SK-N-SH (cell line): ENCODE measurements around the gene CAMK1.

Experiments
- EP300 ChIP-seq, 2 experiments: IDR thresholded peaks; 2 replicates each; pipeline versions ENCODE4 v1.4.0 to v1.6.1; 2012; ENCODE audit warnings: borderline replicate concordance in 1 of 2, low read depth in 1 of 2, low read length in 1 of 2
- EZH2phosphoT487 ChIP-seq: fragments of 200-600 bp; sonication (generic); IDR thresholded peaks from 2 replicates; pipeline ENCODE4 v1.6.1; 2017; ENCODE audit warnings: low read depth, mixed run types, mild to moderate bottlenecking, antibody characterized with exemption, moderate library complexity, borderline replicate concordance
- FOSL2 ChIP-seq: IDR thresholded peaks from 2 replicates; pipeline ENCODE4 v1.4.0; 2012; ENCODE audit warnings: low read depth, mild to moderate bottlenecking, moderate library complexity, borderline replicate concordance
- MXI1 ChIP-seq: IDR thresholded peaks from 2 replicates; pipeline ENCODE4 v1.6.1; 2012; ENCODE audit warnings: mild to moderate bottlenecking, low read depth, low read length, improper control_type of control experiment
- POLR2AphosphoS5 ChIP-seq: IDR thresholded peaks from 2 replicates; pipeline ENCODE4 v1.6.1; 2012; ENCODE audit warnings: low read depth, low read length
- RAD21 ChIP-seq: IDR thresholded peaks from 2 replicates; pipeline ENCODE4 v1.6.1; 2012; ENCODE audit warnings: mild to moderate bottlenecking, low read length
- RCOR1 ChIP-seq: fragments of 150-350 bp; IDR thresholded peaks from 2 replicates; pipeline ENCODE4 v1.6.1; 2017; ENCODE audit warnings: antibody characterized with exemption, low read length
- RXRA ChIP-seq: IDR thresholded peaks from 2 replicates; pipeline ENCODE4 v1.4.0; 2012; ENCODE audit warnings: low read depth, mild to moderate bottlenecking, borderline replicate concordance
- TAF1 ChIP-seq: IDR thresholded peaks from 2 replicates; pipeline ENCODE4 v1.6.1; 2012; ENCODE audit warnings: low read depth, mild to moderate bottlenecking, low read length, moderate library complexity, borderline replicate concordance
- YY1 ChIP-seq: IDR thresholded peaks from 2 replicates; pipeline ENCODE4 v1.4.0; 2012; ENCODE audit warnings: low read depth, mild to moderate bottlenecking
- TF ChIP-seq, protein P1 (sequence below): fragments of 200-600 bp; sonication (generic); IDR thresholded peaks from 2 replicates; pipeline ENCODE4 v1.6.1; 2017; ENCODE audit warnings: antibody characterized with exemption, mild to moderate bottlenecking, moderate library complexity
- TF ChIP-seq, protein P2 (sequence below): IDR thresholded peaks from 2 replicates; pipeline ENCODE4 v1.4.0; 2012; ENCODE audit warnings: low read depth
- TF ChIP-seq, protein P3 (sequence below): IDR thresholded peaks from 2 replicates; pipeline ENCODE4 v1.6.1; 2012; ENCODE audit warnings: mild to moderate bottlenecking, low read depth, low read length, moderate library complexity

DNA sequence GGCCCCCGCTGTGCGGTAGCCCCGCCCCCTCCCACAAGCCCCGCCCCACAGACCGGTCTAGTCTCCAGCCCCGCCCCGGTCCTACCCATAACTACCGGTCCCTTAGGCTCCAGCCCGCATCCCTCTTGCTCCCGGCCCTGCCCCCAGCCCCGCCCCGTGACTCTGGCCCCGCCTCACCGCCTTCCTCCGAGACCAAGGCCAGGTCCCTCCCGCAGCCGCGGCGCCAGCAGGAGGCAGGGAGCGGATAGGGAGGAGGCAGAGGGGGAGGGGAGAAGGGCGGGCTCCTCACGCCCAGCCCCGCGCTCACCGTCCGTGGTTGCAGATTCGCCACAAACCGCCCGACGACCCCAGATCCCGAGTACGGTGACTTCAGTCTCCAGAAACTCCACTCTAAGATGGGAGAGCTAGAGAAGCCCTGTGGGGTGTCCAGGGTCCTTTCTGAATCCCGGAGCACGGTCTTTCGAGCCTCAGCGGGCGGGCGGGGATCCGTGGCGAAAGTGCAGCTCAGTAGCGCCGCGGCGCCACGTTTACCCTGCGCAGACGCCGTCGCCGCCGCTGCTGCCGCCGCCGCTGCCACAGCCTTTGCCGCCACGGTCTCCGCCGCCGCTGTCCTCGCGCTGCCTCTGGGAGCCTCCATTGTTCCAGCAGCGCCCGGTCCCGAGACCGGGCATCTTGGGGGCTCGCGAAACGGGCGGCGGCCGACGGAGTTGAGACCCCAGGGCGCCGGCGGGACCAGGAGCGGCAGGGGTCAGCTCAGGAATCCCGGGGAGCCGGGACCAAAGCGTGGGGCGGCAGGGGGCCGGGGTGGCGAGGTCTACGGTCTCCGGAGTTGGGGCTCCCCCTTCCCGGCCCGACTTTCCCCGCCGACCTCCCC, 38.3 kb downstream of the CAMK1 start, which contains the start of gene BRPF1:
- TF ChIP-seq RXRA, result no peak
- TF ChIP-seq, protein P1, sequence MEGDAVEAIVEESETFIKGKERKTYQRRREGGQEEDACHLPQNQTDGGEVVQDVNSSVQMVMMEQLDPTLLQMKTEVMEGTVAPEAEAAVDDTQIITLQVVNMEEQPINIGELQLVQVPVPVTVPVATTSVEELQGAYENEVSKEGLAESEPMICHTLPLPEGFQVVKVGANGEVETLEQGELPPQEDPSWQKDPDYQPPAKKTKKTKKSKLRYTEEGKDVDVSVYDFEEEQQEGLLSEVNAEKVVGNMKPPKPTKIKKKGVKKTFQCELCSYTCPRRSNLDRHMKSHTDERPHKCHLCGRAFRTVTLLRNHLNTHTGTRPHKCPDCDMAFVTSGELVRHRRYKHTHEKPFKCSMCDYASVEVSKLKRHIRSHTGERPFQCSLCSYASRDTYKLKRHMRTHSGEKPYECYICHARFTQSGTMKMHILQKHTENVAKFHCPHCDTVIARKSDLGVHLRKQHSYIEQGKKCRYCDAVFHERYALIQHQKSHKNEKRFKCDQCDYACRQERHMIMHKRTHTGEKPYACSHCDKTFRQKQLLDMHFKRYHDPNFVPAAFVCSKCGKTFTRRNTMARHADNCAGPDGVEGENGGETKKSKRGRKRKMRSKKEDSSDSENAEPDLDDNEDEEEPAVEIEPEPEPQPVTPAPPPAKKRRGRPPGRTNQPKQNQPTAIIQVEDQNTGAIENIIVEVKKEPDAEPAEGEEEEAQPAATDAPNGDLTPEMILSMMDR, result no peak
- TF ChIP-seq RAD21, result no peak
- TF ChIP-seq, protein P2, sequence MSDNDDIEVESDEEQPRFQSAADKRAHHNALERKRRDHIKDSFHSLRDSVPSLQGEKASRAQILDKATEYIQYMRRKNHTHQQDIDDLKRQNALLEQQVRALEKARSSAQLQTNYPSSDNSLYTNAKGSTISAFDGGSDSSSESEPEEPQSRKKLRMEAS, result peak; percentile 84
- TF ChIP-seq FOSL2, result no peak
- TF ChIP-seq EP300 (IDR thresholded peaks at IDR 0.05; ENCODE audit: borderline replicate concordance in 1 of 2, low read depth in 1 of 2, low read length in 1 of 2), result peak; percentile 83 to 87; a peak in 3 of 4 replicates
- TF ChIP-seq TAF1, result peak; percentile 56; the same call in 1 of the 2 replicates
- TF ChIP-seq YY1, result peak; percentile 40; the same call in 1 of the 2 replicates
- TF ChIP-seq EZH2phosphoT487, result no peak
- TF ChIP-seq POLR2AphosphoS5, result peak; percentile 64
- no peak for TF ChIP-seq RCOR1
- no peak; the same call in 1 of the 2 replicates for TF ChIP-seq MXI1
- TF ChIP-seq, protein P3, sequence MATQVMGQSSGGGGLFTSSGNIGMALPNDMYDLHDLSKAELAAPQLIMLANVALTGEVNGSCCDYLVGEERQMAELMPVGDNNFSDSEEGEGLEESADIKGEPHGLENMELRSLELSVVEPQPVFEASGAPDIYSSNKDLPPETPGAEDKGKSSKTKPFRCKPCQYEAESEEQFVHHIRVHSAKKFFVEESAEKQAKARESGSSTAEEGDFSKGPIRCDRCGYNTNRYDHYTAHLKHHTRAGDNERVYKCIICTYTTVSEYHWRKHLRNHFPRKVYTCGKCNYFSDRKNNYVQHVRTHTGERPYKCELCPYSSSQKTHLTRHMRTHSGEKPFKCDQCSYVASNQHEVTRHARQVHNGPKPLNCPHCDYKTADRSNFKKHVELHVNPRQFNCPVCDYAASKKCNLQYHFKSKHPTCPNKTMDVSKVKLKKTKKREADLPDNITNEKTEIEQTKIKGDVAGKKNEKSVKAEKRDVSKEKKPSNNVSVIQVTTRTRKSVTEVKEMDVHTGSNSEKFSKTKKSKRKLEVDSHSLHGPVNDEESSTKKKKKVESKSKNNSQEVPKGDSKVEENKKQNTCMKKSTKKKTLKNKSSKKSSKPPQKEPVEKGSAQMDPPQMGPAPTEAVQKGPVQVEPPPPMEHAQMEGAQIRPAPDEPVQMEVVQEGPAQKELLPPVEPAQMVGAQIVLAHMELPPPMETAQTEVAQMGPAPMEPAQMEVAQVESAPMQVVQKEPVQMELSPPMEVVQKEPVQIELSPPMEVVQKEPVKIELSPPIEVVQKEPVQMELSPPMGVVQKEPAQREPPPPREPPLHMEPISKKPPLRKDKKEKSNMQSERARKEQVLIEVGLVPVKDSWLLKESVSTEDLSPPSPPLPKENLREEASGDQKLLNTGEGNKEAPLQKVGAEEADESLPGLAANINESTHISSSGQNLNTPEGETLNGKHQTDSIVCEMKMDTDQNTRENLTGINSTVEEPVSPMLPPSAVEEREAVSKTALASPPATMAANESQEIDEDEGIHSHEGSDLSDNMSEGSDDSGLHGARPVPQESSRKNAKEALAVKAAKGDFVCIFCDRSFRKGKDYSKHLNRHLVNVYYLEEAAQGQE, result no peak
